GM18951 (cell line): ENCODE results near the gene FLT1.

ENCODE experiments used
- POLR2A ChIP-seq: IDR thresholded peaks from 4 replicates; pipeline ENCODE4 v1.6.1; 2011; ENCODE audit warnings: mild to moderate bottlenecking; ENCODE audit not compliant: insufficient read length, insufficient read depth; ENCODE audit errors: extremely low read depth
- in situ Hi-C: fragments of 300-500 bp; cut with MboI; formaldehyde crosslinking; loops from one replicate; pipeline ENCODE4 v1.12.0; 2022; ENCODE audit warnings: low sequenced_read_pairs, mixed read lengths, inconsistent platforms; ENCODE audit not compliant: unreplicated experiment

FLT1 gene

GRCh38 chr13:28338006-28338574 lies 156.8 kb downstream of the FLT1 start:
- TF ChIP-seq POLR2A = no peak
- in situ Hi-C loops = no loop called here

GRCh38 chr13:28337166-28338005 lies 157.5 kb downstream of the FLT1 start:
- no peak for TF ChIP-seq POLR2A
- in situ Hi-C loops = no loop called here

- in situ Hi-C loops = no loop called here
- TF ChIP-seq POLR2A = no peak
These were observed 158.7 kb downstream of the FLT1 start for GRCh38 chr13:28336193-28336657.

GRCh38 chr13:28333204-28333881 lies 161.6 kb downstream of the FLT1 start:
- in situ Hi-C loops = no loop called here
- TF ChIP-seq POLR2A = no peak

DNA sequence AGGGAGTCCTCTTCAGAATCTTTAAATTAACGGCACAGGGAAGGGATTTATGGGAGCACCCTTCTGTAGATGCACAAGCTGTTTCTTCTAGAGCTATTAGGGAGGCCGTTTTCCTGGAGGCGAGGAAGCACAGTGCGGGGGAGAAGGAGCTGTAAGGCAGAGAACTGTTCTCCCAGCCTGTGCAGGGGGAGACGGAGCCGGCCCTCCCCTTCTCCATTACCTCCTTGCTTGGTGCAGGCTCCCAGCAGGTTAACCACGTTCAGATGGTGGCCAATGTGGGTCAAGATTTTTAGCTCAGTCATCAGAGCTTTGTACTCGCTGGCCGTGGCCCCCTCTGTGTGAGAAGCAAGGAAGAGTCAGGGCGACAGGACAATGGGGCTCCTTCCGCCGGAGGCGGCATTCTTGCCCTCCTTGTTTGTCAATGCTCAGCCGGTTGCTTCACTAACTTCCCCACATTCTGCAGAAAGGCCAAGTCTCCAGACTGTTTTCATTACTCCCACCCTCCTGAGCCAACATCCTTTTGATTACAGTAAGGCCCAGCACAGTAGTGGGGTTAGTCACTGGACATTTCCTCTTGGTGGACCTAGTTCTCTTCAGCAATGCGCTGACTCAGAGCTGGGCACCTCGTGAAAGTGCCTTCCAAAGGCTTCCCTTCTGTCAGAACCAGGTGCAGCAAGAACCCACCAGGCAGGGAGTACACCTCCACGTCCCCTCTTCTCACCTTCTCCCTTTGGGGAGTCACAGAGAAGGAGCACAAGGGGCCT lies 165.4 kb downstream of the FLT1 start:
- TF ChIP-seq POLR2A = no peak
- in situ Hi-C loops = loop anchor here (5.0 to 10.0 kb wide), 2 partner anchors 308 to 465 kb away; no protein-coding TSS in a partner anchor

DNA sequence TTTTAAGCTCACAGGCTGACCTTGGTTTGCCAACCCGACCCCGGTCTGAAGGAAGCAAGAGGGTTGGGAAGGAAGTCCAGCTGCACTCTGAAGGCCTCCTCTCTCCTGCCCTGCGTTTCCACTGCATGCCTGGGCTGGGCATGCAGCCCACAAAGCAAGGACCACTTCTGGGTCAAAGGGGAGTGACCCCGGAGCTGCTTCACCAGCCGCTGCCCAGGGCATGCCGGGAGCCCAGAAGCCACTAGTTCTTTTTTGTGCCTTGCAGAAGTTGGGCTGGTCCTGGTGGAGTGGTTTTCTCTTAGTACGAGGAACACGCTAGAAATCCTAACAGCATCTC lies 166.7 kb downstream of the FLT1 start:
- in situ Hi-C loops = loop anchor here (5.0 to 10.0 kb wide), 2 partner anchors 309 to 467 kb away; no protein-coding TSS in a partner anchor
- no peak for TF ChIP-seq POLR2A

DNA sequence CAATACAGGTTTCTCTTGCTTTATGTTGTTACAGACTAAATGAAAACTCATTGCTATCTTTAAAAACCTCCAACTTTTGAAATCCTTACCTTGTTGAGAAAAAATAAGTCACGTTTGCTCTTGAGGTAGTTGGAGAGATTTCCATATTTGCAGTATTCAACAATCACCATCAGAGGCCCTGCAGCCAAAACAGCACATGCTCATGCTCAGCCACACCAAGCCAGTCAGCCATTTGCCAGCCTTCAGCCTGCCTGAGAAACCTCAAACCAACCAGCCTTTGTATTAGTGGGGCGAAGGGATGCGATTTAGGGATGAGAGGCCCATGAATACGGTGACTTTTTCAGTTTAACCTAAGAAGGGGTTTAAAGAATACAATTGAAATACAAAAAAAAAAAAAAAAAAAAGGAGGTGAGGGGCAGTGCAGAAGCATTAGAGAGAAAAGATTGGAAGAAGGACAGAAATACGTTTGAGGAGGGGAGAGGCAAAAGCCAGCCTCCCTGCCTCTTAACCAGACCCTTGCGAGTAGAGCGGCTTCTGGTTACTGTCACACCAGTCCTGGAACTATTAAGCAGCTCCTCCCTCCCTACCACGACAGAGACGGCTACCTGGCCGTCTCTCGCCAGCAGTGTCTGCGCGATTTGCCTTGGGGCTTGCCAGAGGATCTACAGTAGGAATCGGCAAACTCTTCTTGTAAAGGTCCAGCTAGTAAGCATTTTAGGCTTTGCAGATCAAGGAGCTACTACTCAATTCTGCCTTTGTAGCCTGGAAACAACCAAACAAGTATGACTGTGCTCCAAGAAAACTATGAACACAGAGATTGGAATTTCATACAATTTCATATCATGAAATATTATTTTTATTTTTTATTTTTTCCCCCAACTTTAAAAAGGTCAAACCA lies 167.3 kb downstream of the FLT1 start:
- in situ Hi-C loops = loop anchor here (5.0 to 10.0 kb wide), 2 partner anchors 310 to 467 kb away; no protein-coding TSS in a partner anchor
- no peak for TF ChIP-seq POLR2A

DNA sequence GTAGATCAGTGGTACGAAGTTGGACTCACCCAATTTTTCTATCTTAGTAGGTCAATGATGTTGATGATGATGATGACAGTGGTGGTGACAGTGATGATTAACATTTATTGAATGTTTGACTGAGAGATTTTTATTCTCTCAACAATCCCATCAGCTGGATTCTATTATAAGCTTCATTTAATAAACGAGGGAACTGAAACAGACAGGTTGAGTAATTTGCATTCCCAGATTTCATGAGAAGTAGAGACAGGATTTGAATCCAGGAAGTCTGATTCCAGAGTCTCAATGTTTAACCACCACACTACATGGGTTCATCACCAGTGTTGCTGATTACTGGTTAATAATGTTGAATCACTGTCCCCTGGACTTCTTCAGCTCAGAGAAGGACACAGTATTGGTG lies 168.9 kb downstream of the FLT1 start:
- in situ Hi-C loops = loop anchor here (5.0 to 10.0 kb wide), 2 partner anchors 311 to 469 kb away; no protein-coding TSS in a partner anchor
- no peak for TF ChIP-seq POLR2A

DNA sequence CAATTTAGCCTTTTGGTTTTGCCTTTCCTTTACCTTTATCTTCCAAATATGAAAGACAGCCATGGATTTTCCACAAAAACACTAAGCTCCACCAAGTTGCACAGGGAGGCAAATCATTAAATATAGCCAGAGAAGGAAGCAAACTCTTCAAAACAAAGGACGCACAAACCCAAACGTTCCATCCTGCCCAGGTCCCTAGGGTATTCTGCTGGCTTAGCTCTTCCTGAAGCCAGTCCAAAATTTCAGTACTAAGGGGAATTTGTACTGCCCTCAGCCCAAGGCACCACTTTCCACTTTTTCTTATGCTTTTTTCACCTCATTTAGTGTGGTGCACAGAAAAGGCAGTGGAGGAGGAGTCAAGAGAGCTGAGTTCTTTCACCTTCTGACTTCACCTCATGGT lies 169.9 kb downstream of the FLT1 start:
- TF ChIP-seq POLR2A = no peak
- in situ Hi-C loops = loop anchor here (5.0 to 10.0 kb wide), 2 partner anchors 312 to 470 kb away; no protein-coding TSS in a partner anchor

- in situ Hi-C loops = loop anchor here (10.0 kb wide), 1 partner anchor 471 kb away; no protein-coding TSS in a partner anchor
These were observed 170.6 kb downstream of the FLT1 start for GRCh38 chr13:28324181-28324789.

GRCh38 chr13:28322256-28322905 lies 172.5 kb downstream of the FLT1 start:
- in situ Hi-C loops = loop anchor here (10.0 kb wide), 1 partner anchor 472 kb away; no protein-coding TSS in a partner anchor
- no peak for TF ChIP-seq POLR2A

More at GRCh38 chr13:28324181-28324789, 170.6 kb downstream of the FLT1 start:
- no peak for TF ChIP-seq POLR2A
